Measurements from ENCODE around the gene OTOG.

GRCh38 chr11:17533778-17534415 lies 13.2 kb upstream of the OTOG start:
- TF ChIP-seq, protein P1, sequence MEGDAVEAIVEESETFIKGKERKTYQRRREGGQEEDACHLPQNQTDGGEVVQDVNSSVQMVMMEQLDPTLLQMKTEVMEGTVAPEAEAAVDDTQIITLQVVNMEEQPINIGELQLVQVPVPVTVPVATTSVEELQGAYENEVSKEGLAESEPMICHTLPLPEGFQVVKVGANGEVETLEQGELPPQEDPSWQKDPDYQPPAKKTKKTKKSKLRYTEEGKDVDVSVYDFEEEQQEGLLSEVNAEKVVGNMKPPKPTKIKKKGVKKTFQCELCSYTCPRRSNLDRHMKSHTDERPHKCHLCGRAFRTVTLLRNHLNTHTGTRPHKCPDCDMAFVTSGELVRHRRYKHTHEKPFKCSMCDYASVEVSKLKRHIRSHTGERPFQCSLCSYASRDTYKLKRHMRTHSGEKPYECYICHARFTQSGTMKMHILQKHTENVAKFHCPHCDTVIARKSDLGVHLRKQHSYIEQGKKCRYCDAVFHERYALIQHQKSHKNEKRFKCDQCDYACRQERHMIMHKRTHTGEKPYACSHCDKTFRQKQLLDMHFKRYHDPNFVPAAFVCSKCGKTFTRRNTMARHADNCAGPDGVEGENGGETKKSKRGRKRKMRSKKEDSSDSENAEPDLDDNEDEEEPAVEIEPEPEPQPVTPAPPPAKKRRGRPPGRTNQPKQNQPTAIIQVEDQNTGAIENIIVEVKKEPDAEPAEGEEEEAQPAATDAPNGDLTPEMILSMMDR (IDR thresholded peaks at IDR 0.05) = no peak
- no peak for TF ChIP-seq EZH2 (IDR thresholded peaks at IDR 0.05)

All from neural progenitor cell (in vitro differentiated cells).